ENCODE measurements around the gene SYT9. TPM values are rescaled to one million over a fixed set of nuclear protein-coding genes. Genes with fewer than 3 reads are reported as not detected.

Gene SYT9
- total and polyA plus RNA-seq, 2 of the 8 experiments (the other 6 are each of a cell fraction or from before 2014, with no cell fraction given) = 1.5 to 2.9 TPM

- H3K9ac ChIP-seq (replicated peaks in 1 of 4; ENCODE audit: extremely low read depth in 1 of 4, low read depth in 3 of 4, low read length in 3 of 4) = no peak overlapping the region
- no peaks in the 10 kb centered on the region for H4K20me1 ChIP-seq (replicated peaks in 1 of 2; ENCODE audit: control insufficient read depth in 1 of 2, insufficient read depth in 2 of 2, low read length in 2 of 2)
- DNase-seq (ENCODE audit: low read depth in 1 of 2, low spot score in 2 of 2) = no peak
- ChIA-PET POLR2A (ENCODE audit: partially characterized antibody) (no interaction called here), CTCF (ENCODE audit: partially characterized antibody) (interaction anchor here (0.6 kb wide), 1 partner anchor 430 kb away, joined by 3 read pairs; no protein-coding TSS in a partner anchor)
- TF ChIP-seq TBP (IDR thresholded peaks at IDR 0.05; ENCODE audit: low read depth, low read length) (no peak), HDAC2 (IDR thresholded peaks at IDR 0.05; ENCODE audit: borderline replicate concordance in 1 of 2, low read depth in 2 of 2, low read length in 2 of 2) (no peak), SP1 (IDR thresholded peaks at IDR 0.05; ENCODE audit: low read depth, low read length) (no peak), ATF3 (IDR thresholded peaks at IDR 0.05; ENCODE audit: insufficient read depth, low read depth, low read length) (no peak), POU5F1 (IDR thresholded peaks at IDR 0.05; ENCODE audit: low read depth, low read length) (no peak), SRF (IDR thresholded peaks at IDR 0.05; ENCODE audit: low read depth, low read length) (no peak), KDM4A (IDR thresholded peaks at IDR 0.05; ENCODE audit: low read depth, low read length, severe bottlenecking) (no peak), CTBP2 (IDR thresholded peaks at IDR 0.05; ENCODE audit: borderline replicate concordance, insufficient read depth, insufficient read length, low read length) (no peak), CBX5 (IDR thresholded peaks at IDR 0.05; ENCODE audit: low read depth, low read length) (no peak), NANOG (IDR thresholded peaks at IDR 0.05; ENCODE audit: insufficient read depth, low read depth, low read length, poor library complexity, severe bottlenecking) (no peak), TCF12 (IDR thresholded peaks at IDR 0.05; ENCODE audit: low read depth, low read length) (no peak)
- no peak overlapping the region for H2AK5ac ChIP-seq (ENCODE audit: low read depth, low read length)
- no peak overlapping the region for H3K4ac ChIP-seq (replicated peaks; ENCODE audit: insufficient read length, low read depth, low read length)
- H3K23ac ChIP-seq (ENCODE audit: insufficient read length) = no peak overlapping the region
- WGBS, 2 experiments (ENCODE audit: extremely low coverage in 1 of 2, insufficient coverage in 1 of 2, insufficient read length in 1 of 2, insufficient replicate concordance in 2 of 2, low coverage in 1 of 2, low lambda C conversion rate in 2 of 2, missing lambda C conversion rate in 1 of 2) = 86% methylated on average over 2 of the region's 2 CpGs; no CpG with 5 or more reads in 1 of the 2 experiments
- no peak overlapping the region for H4K91ac ChIP-seq (replicated peaks; ENCODE audit: insufficient read length, low read length)
- H3K4me3 ChIP-seq (ENCODE audit: extremely low read depth in 1 of 4, insufficient read depth in 2 of 4, low read depth in 3 of 4, low read length in 4 of 4) = no peak overlapping the region
- H4K8ac ChIP-seq (ENCODE audit: extremely low read depth, insufficient read depth, low read length) = no peak overlapping the region
- no peak overlapping the region for H3K56ac ChIP-seq (replicated peaks; ENCODE audit: insufficient read length, low read depth, low read length)
- no peaks in the 10 kb centered on the region for H3K79me1 ChIP-seq (ENCODE audit: low read depth, low read length)
- H2BK5ac ChIP-seq (ENCODE audit: low read depth, low read length) = no peak overlapping the region
- H2AFZ ChIP-seq (ENCODE audit: low read length) = no peak overlapping the region
- no peak overlapping the region for H3K4me2 ChIP-seq (ENCODE audit: insufficient read depth in 1 of 2, low read depth in 2 of 2, low read length in 2 of 2)
- H3K14ac ChIP-seq (ENCODE audit: insufficient read length) = no peak overlapping the region
- no peaks in the 10 kb centered on the region for H3K79me2 ChIP-seq (ENCODE audit: control insufficient read depth in 1 of 2, insufficient read depth in 2 of 2, low read length in 2 of 2)
- no peak for FAIRE-seq
- H3K23me2 ChIP-seq (ENCODE audit: low read depth, low read length) = peaks cover 2% of the 10 kb centered on the region
- H2BK15ac ChIP-seq (ENCODE audit: low read length) = no peak overlapping the region
- H3K27me3 ChIP-seq (replicated peaks in 1 of 4; ENCODE audit: control insufficient read depth in 3 of 4, extremely low read depth in 1 of 4, insufficient read depth in 3 of 4, low read length in 3 of 4) = peaks cover 3 to 15% (median 9%) of the 10 kb centered on the region in 4 experiments; a peak in 6 of 7 replicates
- no peak overlapping the region for H2BK12ac ChIP-seq (ENCODE audit: low read depth, low read length)
- no peak overlapping the region for H3K27ac ChIP-seq (ENCODE audit: low read depth, low read length)
- H3K36me3 ChIP-seq (ENCODE audit: control insufficient read depth in 2 of 4, insufficient read depth in 4 of 4, low read length in 3 of 4) = no peaks in the 10 kb centered on the region
- H3K9me3 ChIP-seq (ENCODE audit: insufficient read depth in 2 of 2, low read depth in 1 of 2, low read length in 1 of 2) = no peaks in the 10 kb centered on the region
- no peak overlapping the region for H2BK20ac ChIP-seq (ENCODE audit: low read length)
- no peak overlapping the region for H3K18ac ChIP-seq (ENCODE audit: extremely low read depth, low read length)
- no peak overlapping the region for H2BK120ac ChIP-seq (replicated peaks; ENCODE audit: low read depth, low read length)
- no peak overlapping the region for H4K5ac ChIP-seq (ENCODE audit: insufficient read length, low read depth, low read length)
- H3K4me1 ChIP-seq (replicated peaks in 1 of 4; ENCODE audit: control insufficient read depth in 3 of 4, insufficient read depth in 4 of 4, low read length in 3 of 4) = peaks cover 0 to 4% (median 1%) of the 10 kb centered on the region in 4 experiments; a peak in 3 of 7 replicates
These were observed 6.0 kb downstream of the SYT9 start for GRCh38 chr11:7257724-7258123.

All from H1 (cell line).